HEK293 (cell line): ENCODE results near the gene QSOX1.

Source experiments
- CTCF ChIP-seq: fragments of 450-650 bp; formaldehyde crosslinking; IDR thresholded peaks from 2 replicates; pipeline ENCODE4 v1.5.1; 2016; ENCODE audit warnings: missing biosample characterization, missing genetic modification characterization
- ZNF792 ChIP-seq: fragments of 450-650 bp; formaldehyde crosslinking; IDR thresholded peaks from 2 replicates; pipeline ENCODE4 v1.5.1; 2016; ENCODE audit warnings: missing biosample characterization, missing genetic modification characterization

GRCh38 chr1:180235502-180236239 is 81.0 kb downstream of the QSOX1 start:
- TF ChIP-seq ZNF792 (tag by site-specific recombination) (no peak), CTCF (tag by site-specific recombination) (no peak)
